Left renal pelvis (tissue), 4 donors: Measurements from ENCODE around the gene UTS2R. TPM values are rescaled to one million over a fixed set of nuclear protein-coding genes. Genes with fewer than 3 reads are reported as not detected.
"Not testable (repeated sequence)": the region's sequence is repeated elsewhere in the genome, so short reads cannot be mapped to it uniquely, and the experiment has no call there.

Source experiments
- DNase-seq, 4 donors: peaks; one replicate each; pipeline ENCODE4 v3.0.0-alpha.2; 2013; ENCODE audit warnings: low read depth in 4 of 4, low spot score in 3 of 4
- polyA plus RNA-seq, 4 donors: library from polyadenylated mRNA; unstranded; fragments of 120-200 nt; gene quantifications; one replicate each; pipeline ENCODE4 v1.2.1, GENCODE V29; 2013; ENCODE audit not compliant: insufficient read length in 4 of 4

The UTS2R gene
- polyA plus RNA-seq, 4 donors, result 0.19 to 1.2 (median 0.25) TPM

GRCh38 chr17:82403662-82404660 lies 32.4 kb downstream of the UTS2R start:
- DNase-seq, result no peak

GRCh38 chr17:82405051-82405450 lies 33.5 kb downstream of the UTS2R start:
- no peak for DNase-seq

GRCh38 chr17:82406131-82406671 lies 34.6 kb downstream of the UTS2R start:
- no peak for DNase-seq

- DNase-seq, result no peak
Measured at GRCh38 chr17:82407255-82407654, 35.7 kb downstream of the UTS2R start.

- no peak for DNase-seq
Measured at GRCh38 chr17:82408288-82408937, 36.8 kb downstream of the UTS2R start.

- no peak for DNase-seq
Measured at GRCh38 chr17:82408938-82409318, 37.4 kb downstream of the UTS2R start.

- DNase-seq, result no peak
Measured at GRCh38 chr17:82410014-82410716, 38.6 kb downstream of the UTS2R start.

- DNase-seq, result no peak
Measured at GRCh38 chr17:82411396-82412053, 40.0 kb downstream of the UTS2R start.

GRCh38 chr17:82412081-82412480 lies 40.5 kb downstream of the UTS2R start:
- DNase-seq, result not testable (repeated sequence)

GRCh38 chr17:82412535-82413520 lies 41.3 kb downstream of the UTS2R start:
- DNase-seq, result no peak

- peak in 2 of 4 donors; percentile 63 to 65 for DNase-seq
Measured at GRCh38 chr17:82414548-82415281, 43.1 kb downstream of the UTS2R start.

GRCh38 chr17:82415336-82415735 lies 43.8 kb downstream of the UTS2R start:
- DNase-seq, result no peak

GRCh38 chr17:82415786-82416185 lies 44.2 kb downstream of the UTS2R start:
- DNase-seq, result no peak

GRCh38 chr17:82416264-82416663 lies 44.7 kb downstream of the UTS2R start:
- DNase-seq, result no peak

- no peak for DNase-seq
Measured at GRCh38 chr17:82416771-82417170, 45.2 kb downstream of the UTS2R start.

GRCh38 chr17:82418001-82418986 lies 46.7 kb downstream of the UTS2R start, which contains the start of the genes HEXD and OGFOD3:
TSS of gene HEXD (plus strand) at chr17:82418347. CDS start at chr17:82419800, 1,453 bp downstream.
TSS of gene OGFOD3 (minus strand) at chr17:82418586. CDS start at chr17:82418485, 101 bp downstream.
- DNase-seq, result peak in 3 of 4 donors; percentile 75 to 77 (median 76)

GRCh38 chr17:82419540-82419939 lies 48.0 kb downstream of the UTS2R start:
- DNase-seq, result no peak
